ENCODE measurements around the gene MICU2.

MICU2 gene, protein sequence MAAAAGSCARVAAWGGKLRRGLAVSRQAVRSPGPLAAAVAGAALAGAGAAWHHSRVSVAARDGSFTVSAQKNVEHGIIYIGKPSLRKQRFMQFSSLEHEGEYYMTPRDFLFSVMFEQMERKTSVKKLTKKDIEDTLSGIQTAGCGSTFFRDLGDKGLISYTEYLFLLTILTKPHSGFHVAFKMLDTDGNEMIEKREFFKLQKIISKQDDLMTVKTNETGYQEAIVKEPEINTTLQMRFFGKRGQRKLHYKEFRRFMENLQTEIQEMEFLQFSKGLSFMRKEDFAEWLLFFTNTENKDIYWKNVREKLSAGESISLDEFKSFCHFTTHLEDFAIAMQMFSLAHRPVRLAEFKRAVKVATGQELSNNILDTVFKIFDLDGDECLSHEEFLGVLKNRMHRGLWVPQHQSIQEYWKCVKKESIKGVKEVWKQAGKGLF

GRCh38 chr13:21603531-21604448 lies at the start of gene MICU2:
TSS of gene MICU2 (minus strand) at chr13:21604170. CDS start at chr13:21604148, 22 bp downstream.
- Histone ChIP-seq H3K9me3 (replicated peaks in 1 of 11) (peaks cover 0 to 16% (median 12%) of the 10 kb centered on the region in 11 experiments; a peak in 11 of 22 replicates), H3K36me3 (peaks cover 3 to 29% (median 23%) of the 10 kb centered on the region in 11 experiments; a peak in 19 of 22 replicates), H3K27me3 (no peaks in the 10 kb centered on the region), H4K20me1 (peaks cover 0 to 25% (median 4%) of the 10 kb centered on the region in 11 experiments; a peak in 7 of 22 replicates), H3K4me3 (peak within 1 kb of the TSS; percentile 70 to 82 (median 77)), H3K27ac (peak within 1 kb of the TSS; percentile 95 to 99 (median 97)), H3K9ac (peak within 1 kb of the TSS; percentile 92 to 99 (median 97)), H3K4me1 (peaks cover 4 to 18% (median 9%) of the 10 kb centered on the region in 10 experiments; a peak in 18 of 20 replicates), H3K4me2 (peak within 1 kb of the TSS; percentile 60 to 86 (median 79))
- no peak for TF ChIP-seq Cebpa-rat (IDR thresholded peaks at IDR 0.05)

DNA sequence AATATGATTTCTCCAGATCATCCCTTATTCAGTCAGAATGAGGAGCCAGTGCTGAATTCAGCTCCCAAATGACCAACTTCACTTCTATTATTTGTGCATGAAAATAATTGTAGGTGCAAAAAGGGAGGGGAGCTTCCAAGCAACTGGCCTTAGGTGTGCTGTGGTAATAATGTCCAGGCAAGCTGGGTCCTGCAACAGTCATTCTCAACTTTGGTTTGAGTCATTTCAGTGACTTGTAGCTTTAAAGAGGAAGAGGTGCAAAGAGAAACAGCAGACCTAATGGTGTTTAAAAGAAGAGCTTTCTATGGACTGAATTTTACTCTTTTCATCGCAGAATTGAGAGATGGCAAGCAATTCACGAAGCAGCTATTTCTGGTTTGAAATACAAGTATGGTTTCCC lies 37.7 kb upstream of the MICU2 start:
- Histone ChIP-seq H3K27ac (no peak overlapping the region), H3K4me2 (no peak overlapping the region), H3K9me3 (replicated peaks in 1 of 11) (peaks cover 0 to 8% (median 0%) of the 10 kb centered on the region in 11 experiments; a peak in 4 of 22 replicates)

DNA sequence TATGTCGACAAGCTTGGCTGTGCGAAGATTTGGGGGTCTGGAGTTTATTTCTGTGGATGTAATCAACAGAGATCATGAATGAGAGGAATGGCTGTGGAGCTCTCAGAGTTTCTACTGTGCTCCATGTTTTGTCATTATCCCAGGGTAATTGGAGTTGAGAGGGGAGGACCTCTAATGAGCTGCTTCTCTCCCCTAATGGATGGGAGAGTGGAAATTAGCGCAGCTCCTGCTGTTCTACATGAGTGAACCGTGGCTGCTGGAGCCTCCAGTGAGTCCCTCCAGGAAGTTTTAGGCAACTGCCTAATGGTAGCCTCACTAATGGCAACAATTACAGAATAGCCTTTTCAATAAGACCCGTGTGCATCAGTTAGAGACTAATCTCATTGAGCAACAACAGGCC lies 35.6 kb upstream of the MICU2 start:
- Histone ChIP-seq H3K27ac (peak overlapping the region in 9 of 11 experiments; percentile 21 to 61 (median 44); a peak in 13 of 22 replicates), H3K36me3 (no peaks in the 10 kb centered on the region), H4K20me1 (no peaks in the 10 kb centered on the region), H3K9ac (peak overlapping the region in 4 of 11 experiments; percentile 19 to 52 (median 36); a peak in 4 of 22 replicates), H3K27me3 (no peaks in the 10 kb centered on the region), H3K4me3 (no peak overlapping the region), H3K4me1 (peaks cover 14 to 49% (median 39%) of the 10 kb centered on the region in 10 experiments), H3K4me2 (peak overlapping the region; percentile 16 to 57 (median 41); a peak in 20 of 22 replicates), H3K9me3 (replicated peaks in 1 of 11) (peaks cover 0 to 8% (median 0%) of the 10 kb centered on the region in 11 experiments; a peak in 4 of 22 replicates)
- TF ChIP-seq Cebpa-rat (IDR thresholded peaks at IDR 0.05), result no peak

More for the DNA sequence above, 37.7 kb upstream of the MICU2 start:
- TF ChIP-seq Cebpa-rat (IDR thresholded peaks at IDR 0.05), result no peak
- H3K4me1 ChIP-seq, result peaks cover 14 to 38% (median 29%) of the 10 kb centered on the region in 10 experiments
- no peak overlapping the region for H3K4me3 ChIP-seq
- H4K20me1 ChIP-seq, result no peaks in the 10 kb centered on the region
- H3K27me3 ChIP-seq, result no peaks in the 10 kb centered on the region
- no peak overlapping the region for H3K9ac ChIP-seq
- H3K36me3 ChIP-seq, result no peaks in the 10 kb centered on the region

GRCh38 chr13:21638319-21639282 lies 34.6 kb upstream of the MICU2 start:
- no peaks in the 10 kb centered on the region for H3K9me3 ChIP-seq (replicated peaks in 1 of 11)
- H3K27me3 ChIP-seq, result no peaks in the 10 kb centered on the region
- no peaks in the 10 kb centered on the region for H3K36me3 ChIP-seq
- peak in 6 of 11 experiments; percentile 18 to 67 (median 32); a peak in 3 of 22 replicates for TF ChIP-seq Cebpa-rat (IDR thresholded peaks at IDR 0.05)
- H4K20me1 ChIP-seq, result no peaks in the 10 kb centered on the region
- H3K4me2 ChIP-seq, result peak overlapping the region; percentile 16 to 57 (median 45); a peak in 20 of 22 replicates
- H3K9ac ChIP-seq, result peak overlapping the region in 7 of 11 experiments; percentile 0 to 52 (median 20); a peak in 9 of 22 replicates
- H3K27ac ChIP-seq, result peak overlapping the region in 10 of 11 experiments; percentile 8 to 61 (median 42); a peak in 20 of 22 replicates
- H3K4me1 ChIP-seq, result peaks cover 14 to 49% (median 39%) of the 10 kb centered on the region in 10 experiments
- no peak overlapping the region for H3K4me3 ChIP-seq

DNA sequence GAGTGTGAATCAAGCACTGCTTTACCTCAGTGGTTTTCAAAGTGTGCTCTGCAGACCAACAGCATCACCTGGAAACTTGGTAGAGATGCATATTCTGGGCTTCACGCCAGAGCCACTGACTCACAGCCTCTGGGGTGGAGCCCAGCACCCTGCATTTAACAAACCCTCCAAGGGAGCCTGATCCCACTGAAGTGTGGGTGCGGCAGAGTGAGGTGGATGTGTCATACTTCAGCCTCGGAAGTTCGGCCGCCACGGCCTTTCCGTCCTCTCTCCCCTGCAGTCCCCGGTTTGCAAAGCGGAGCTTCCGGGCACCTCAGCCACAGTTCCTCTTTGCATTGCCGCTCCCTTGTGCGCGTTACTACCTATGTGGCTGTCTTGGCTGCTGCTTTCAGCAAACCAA lies 33.3 kb upstream of the MICU2 start:
- H3K27ac ChIP-seq, result no peak overlapping the region
- H4K20me1 ChIP-seq, result no peaks in the 10 kb centered on the region
- H3K4me2 ChIP-seq, result peak overlapping the region in 5 of 11 experiments; percentile 0 to 40 (median 35); a peak in 4 of 22 replicates
- H3K4me3 ChIP-seq, result no peak overlapping the region
- H3K27me3 ChIP-seq, result no peaks in the 10 kb centered on the region
- no peak overlapping the region for H3K9ac ChIP-seq
- H3K4me1 ChIP-seq, result peaks cover 14 to 49% (median 39%) of the 10 kb centered on the region in 10 experiments
- peaks cover under 1 to 7% (median 3%) of the 10 kb centered on the region in 11 experiments; a peak in 17 of 22 replicates for H3K9me3 ChIP-seq (replicated peaks in 1 of 11)
- TF ChIP-seq Cebpa-rat (IDR thresholded peaks at IDR 0.05), result no peak
- H3K36me3 ChIP-seq, result no peaks in the 10 kb centered on the region

DNA sequence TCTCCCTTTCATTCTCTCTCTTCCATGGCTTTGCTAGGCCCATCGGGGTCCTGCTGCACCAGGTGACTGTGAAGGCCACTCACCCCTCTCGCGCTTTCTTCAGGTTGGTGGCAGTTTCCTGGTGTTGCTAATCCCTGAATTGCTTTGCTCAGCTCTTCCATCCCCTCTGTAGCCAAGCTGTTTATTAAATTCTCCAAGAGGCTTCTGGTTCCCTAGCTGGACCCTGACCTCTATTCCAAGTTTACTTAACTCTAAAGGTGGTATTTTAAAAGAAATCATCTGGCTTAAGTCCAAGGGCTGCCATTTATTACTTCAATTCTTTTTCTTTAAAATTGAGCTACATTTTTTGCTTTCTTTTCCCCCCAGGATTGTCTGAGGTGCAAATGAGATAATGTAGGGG lies 32.7 kb upstream of the MICU2 start:
- H3K4me1 ChIP-seq, result peaks cover 14 to 49% (median 39%) of the 10 kb centered on the region in 10 experiments
- no peaks in the 10 kb centered on the region for H3K36me3 ChIP-seq
- H3K4me2 ChIP-seq, result peak overlapping the region in 8 of 11 experiments; percentile 4 to 43 (median 36); a peak in 11 of 22 replicates
- peaks cover 7 to 13% (median 9%) of the 10 kb centered on the region in 11 experiments; a peak in 20 of 22 replicates for H3K9me3 ChIP-seq (replicated peaks in 1 of 11)
- H3K27me3 ChIP-seq, result no peaks in the 10 kb centered on the region
- H3K27ac ChIP-seq, result no peak overlapping the region
- H3K9ac ChIP-seq, result no peak overlapping the region
- TF ChIP-seq Cebpa-rat (IDR thresholded peaks at IDR 0.05), result no peak
- no peak overlapping the region for H3K4me3 ChIP-seq
- H4K20me1 ChIP-seq, result no peaks in the 10 kb centered on the region

- H3K4me1 ChIP-seq, result peaks cover 6 to 18% (median 15%) of the 10 kb centered on the region in 10 experiments; a peak in 19 of 20 replicates
- H3K27ac ChIP-seq, result no peak overlapping the region
- H3K27me3 ChIP-seq, result no peaks in the 10 kb centered on the region
- H3K9me3 ChIP-seq (replicated peaks in 1 of 11), result peaks cover 7 to 26% (median 16%) of the 10 kb centered on the region in 11 experiments; a peak in 20 of 22 replicates
- H4K20me1 ChIP-seq, result no peaks in the 10 kb centered on the region
- H3K4me2 ChIP-seq, result no peak overlapping the region
- no peak overlapping the region for H3K4me3 ChIP-seq
- TF ChIP-seq Cebpa-rat (IDR thresholded peaks at IDR 0.05), result no peak
- H3K9ac ChIP-seq, result no peak overlapping the region
- H3K36me3 ChIP-seq, result no peaks in the 10 kb centered on the region
Measured at GRCh38 chr13:21632196-21632595, 28.2 kb upstream of the MICU2 start.

Measured in BLaER1 treated with 17β-estradiol and CSF1 and Interleukin-3, amounts not matched to agents 10 nM and 100 nM (cell line).